HG03457 (cell line): ENCODE results near the gene ARG1.
"Not testable (repeated sequence)": the region's sequence is repeated elsewhere in the genome, so short reads cannot be mapped to it uniquely, and the experiment has no call there.

Experiments used
- ATAC-seq: cut with Tn5 transposase; IDR thresholded peaks from one replicate; pipeline ENCODE4 v1.9.1; 2021; ENCODE audit warnings: moderate number of reproducible peaks; ENCODE audit not compliant: unreplicated experiment

The ARG1 gene

DNA sequence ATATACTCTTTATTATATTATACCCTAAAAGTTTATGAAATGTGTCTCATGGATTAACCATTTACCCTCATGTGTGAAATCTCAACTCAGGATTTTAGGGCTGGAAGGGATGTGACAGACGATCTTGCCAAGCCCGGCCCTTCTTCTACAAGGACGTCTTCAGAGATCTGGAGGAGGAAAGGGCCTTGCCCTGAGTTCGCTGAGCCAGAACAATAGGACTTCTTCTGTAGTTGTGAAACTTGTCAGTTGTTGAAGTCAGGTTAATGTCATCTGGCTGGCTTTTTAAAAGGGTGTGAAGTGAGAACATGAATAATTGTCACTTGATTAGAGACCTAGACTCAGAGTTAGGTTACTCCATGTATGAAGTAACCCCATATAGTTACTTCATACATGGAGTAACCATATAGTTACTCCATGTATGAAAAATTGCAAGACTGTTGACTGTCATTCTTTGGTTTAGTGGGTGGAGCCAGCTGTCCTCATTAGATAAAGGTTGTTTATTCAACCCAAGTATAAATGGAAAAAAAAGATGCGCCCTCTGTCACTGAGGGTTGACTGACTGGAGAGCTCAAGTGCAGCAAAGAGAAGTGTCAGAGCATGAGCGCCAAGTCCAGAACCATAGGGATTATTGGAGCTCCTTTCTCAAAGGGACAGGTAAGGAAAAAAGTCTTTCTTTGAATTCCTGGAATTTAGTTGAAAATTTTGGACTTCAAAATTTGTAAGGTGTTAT lies at the start of gene ARG1:
Gene ARG1, plus strand, starts transcription at position 541 of the 730 bp plus-strand sequence. Its CDS starts 57 bp downstream, at position 598.
- no peak for ATAC-seq

- no peak for ATAC-seq
Observed at GRCh38 chr6:131523988-131524673, 48.9 kb upstream of the ARG1 start.

DNA sequence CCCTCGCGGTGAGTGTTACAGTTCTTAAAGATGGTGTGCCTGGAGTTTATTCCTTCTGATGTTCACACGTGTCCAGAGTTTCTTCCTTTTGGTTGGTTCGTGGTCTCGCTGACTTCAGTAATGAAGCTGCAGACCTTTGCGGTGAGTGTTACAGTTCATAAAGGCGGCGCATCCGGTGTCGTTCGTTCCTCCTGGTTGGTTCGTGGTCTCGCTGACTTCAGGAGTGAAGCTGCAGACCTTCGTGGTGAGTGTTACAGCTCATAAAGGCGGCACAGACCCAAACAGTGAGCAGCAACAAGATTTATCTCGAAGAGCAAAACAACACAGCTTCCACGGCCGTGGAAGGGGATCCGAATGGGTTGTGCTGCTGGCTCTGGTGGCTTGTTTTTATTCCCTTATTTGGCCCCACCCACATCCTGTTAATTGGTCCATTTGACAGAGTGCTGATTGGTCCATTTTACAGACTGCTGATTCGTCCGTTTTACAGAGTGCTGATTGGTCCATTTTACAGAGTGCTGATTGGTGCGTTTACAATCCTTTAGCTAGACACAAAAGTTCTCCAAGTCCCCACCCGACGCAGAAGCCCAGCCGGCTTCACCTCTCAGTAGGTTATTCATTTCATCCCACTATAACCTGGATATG lies 48.2 kb upstream of the ARG1 start:
- ATAC-seq: no peak

DNA sequence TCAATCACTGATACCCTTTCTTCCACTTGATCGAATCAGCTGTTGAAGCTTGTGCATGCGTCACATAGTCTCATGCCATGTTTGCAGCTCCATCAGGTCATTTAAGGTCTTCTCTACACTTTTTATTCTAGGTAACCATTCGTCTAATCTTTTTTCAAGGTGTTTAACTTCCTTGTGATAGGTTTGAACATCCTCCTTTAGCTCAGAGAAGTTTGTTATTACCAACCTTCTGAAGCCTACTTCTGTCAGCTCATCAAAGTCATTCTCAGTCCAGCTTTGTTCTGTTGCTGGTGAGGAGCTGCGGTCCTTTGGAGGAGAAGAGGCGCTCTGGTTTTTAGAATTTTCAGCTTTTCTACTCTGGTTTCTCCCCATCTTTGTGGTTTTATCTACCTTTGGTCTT lies 42.1 kb upstream of the ARG1 start:
- not testable (repeated sequence) for ATAC-seq

- ATAC-seq: not testable (repeated sequence)
Observed at GRCh38 chr6:131531681-131532080, 41.3 kb upstream of the ARG1 start.

DNA sequence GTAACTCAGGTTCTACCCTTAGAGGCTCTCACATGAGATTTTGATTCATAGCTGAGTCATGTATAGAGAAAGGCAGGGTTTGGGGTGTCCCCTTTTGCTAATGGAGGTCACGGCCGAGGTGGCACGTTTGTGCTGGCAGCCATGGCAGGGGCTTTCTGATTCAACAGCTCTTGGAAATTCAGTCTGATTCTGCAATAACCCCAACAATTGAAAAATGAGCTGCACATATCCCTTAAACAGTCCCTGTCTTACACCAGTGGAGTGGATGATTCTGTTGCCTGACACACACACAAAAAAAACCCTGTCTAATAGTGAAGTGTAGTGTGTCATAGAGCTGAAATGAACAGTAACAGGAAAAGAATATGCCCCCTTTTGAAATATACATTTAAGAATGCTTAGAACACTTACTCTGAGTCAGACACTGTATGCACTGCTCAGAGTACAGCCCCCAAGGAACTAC lies 40.4 kb upstream of the ARG1 start:
- peak; percentile 88 for ATAC-seq

DNA sequence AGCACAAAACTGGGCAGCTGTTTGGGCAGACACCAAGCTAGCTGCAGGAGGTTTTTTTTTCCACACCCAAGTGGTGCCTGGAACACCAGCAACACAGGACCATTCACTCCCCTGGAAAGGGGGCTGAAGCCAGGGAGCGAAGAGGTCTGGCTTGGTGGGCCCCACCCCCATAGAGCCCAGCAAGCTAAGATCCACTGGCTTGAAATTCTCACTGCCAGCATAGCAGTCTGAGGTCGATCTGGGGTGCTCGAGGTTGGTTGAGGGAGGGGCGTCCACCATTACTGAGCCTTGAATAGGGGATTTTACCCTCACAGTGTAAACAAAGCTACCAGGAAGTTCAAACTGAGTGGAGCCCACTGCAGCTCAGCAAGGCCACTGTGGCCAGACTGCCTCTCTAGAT lies 34.4 kb upstream of the ARG1 start:
- not testable (repeated sequence) for ATAC-seq

GRCh38 chr6:131545317-131545716 lies 27.7 kb upstream of the ARG1 start:
- no peak for ATAC-seq

DNA sequence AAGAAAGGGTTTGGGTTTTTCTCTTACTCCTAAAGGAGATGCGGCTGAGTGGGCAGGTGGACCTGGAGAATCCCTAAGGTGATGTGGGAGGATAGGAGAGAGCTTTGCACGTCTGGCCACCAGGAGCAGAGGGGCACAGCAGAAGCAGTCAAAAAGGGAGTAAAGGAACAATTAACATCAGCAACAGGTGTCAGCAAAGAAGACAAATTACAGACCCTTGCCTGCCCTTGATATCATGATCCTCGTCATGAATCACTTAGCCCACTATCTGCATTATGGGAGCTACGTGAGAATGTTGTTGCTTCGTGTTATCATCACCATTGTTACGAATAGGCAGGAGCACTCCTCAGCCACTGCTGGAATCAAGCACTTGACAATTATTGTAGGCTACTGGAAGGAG lies 25.5 kb upstream of the ARG1 start:
- no peak for ATAC-seq

- no peak for ATAC-seq
Observed at GRCh38 chr6:131548441-131548840, 24.6 kb upstream of the ARG1 start.

- ATAC-seq: no peak
Observed at GRCh38 chr6:131549811-131550210, 23.2 kb upstream of the ARG1 start.

- no peak for ATAC-seq
Observed at GRCh38 chr6:131551902-131552301, 21.1 kb upstream of the ARG1 start.

DNA sequence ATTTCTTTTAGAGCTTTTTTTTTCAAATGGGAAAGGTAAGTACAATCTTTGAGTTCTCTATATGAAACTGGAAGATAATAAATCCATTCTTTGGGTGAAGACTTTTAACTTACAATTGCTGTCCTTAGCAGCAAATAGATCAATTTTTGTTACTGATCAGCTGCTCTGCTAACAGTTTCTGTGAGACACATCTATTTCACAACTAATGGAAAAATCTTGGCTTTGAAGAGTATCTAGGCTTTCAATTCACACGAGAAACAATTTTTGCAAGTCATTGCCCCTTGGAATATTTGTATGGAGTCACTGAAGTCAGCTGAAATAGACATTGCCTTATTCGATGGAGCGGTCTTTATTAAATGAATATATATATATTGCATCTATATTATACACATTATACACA lies 20.5 kb upstream of the ARG1 start:
- no peak for ATAC-seq

DNA sequence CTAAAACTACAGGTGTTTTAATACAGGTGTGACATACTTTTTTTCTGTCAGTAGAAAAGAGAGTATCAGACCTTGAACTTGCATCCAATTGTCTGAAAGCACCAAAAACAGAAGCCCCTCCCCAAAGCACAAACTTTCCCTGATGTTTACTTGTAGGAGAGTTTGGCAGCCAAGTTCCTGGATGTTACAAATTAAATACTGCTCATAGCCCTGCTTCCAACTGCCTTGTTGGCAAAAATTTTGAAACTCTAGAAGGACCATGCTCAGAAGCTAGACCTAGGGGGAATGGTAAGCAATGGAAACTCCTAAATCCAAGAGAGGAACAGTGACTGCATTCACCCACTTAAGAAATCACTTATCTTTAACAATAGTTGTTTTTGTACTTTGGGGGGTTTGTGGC lies 17.0 kb upstream of the ARG1 start:
- ATAC-seq: no peak

GRCh38 chr6:131558922-131559321 lies 14.1 kb upstream of the ARG1 start:
- ATAC-seq: no peak

GRCh38 chr6:131561925-131562707 lies 10.9 kb upstream of the ARG1 start:
- no peak for ATAC-seq

- no peak for ATAC-seq
Observed at GRCh38 chr6:131565056-131565455, 8.0 kb upstream of the ARG1 start.

GRCh38 chr6:131568726-131569125 lies 4.3 kb upstream of the ARG1 start:
- ATAC-seq: no peak

DNA sequence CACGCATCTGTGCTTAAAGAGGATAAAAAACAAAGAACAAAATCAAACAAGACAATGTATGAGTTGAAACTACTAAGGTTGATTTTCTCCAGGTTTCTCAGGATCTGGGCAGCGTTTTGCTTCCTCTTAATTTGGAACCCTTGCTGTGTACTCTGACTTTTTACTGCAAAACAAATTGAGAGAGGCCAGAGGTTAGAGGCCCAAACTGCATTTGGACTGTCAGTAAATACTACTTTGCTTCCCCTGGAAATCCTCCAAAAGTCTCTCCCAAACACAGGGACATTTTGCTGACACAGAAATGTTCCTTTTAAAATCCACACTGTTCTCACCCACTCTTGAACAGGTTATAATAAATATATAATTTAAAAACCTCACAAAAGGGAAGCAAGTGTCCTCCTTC lies 1.1 kb downstream of the ARG1 start:
- no peak for ATAC-seq

GRCh38 chr6:131574686-131575085 lies 1.7 kb downstream of the ARG1 start:
- no peak for ATAC-seq

- no peak for ATAC-seq
Observed at GRCh38 chr6:131575834-131576478, 2.9 kb downstream of the ARG1 start.
